Measurements from ENCODE around the gene NUP98. TPM values are rescaled to one million over a fixed set of nuclear protein-coding genes. Genes with fewer than 3 reads are reported as not detected.

The NUP98 gene
- total RNA-seq: 52.9 and 61.0 TPM in 2 replicates

DNA sequence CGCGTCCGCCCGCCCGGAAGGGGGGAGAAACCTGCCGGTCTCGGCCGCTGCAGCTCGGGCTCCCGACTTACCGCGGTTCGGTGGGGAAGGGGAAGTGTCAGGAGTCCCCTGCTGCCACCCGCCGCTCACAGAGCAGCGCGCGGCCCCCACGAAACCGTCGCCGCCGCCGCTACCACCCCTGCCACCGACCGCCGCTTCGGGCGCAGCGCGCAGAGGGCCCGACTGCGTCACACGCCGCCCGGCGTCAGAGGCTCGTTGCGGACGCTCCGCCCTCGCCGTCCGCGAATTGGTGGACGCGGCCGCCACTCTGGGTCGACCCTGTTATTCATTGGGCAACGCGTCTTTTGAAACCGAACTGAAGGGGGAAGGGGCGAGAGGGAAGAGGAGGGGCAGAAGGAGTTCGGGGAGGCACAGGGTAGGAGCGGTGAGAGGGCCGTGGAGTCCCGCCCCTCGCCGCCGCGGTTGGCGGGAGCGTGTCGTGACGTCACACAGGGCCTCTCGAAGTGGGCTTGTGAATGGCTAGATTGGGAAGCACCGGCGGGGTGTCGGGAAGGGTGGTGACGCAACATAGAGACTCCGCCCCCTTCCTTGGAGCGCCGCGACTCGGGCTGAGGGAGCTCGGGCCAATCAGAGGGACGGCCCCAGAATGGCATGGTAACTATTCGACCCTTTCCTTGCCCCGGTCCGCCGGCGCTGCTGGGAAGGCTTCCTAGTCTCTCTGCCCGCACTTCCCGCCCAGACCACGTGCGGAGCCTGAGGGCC is at the start of gene NUP98:
NUP98 (minus strand) TSS at position 226 of the 762 bp plus-strand sequence. CDS start 15,437 bp downstream, outside the sequence.

DNA sequence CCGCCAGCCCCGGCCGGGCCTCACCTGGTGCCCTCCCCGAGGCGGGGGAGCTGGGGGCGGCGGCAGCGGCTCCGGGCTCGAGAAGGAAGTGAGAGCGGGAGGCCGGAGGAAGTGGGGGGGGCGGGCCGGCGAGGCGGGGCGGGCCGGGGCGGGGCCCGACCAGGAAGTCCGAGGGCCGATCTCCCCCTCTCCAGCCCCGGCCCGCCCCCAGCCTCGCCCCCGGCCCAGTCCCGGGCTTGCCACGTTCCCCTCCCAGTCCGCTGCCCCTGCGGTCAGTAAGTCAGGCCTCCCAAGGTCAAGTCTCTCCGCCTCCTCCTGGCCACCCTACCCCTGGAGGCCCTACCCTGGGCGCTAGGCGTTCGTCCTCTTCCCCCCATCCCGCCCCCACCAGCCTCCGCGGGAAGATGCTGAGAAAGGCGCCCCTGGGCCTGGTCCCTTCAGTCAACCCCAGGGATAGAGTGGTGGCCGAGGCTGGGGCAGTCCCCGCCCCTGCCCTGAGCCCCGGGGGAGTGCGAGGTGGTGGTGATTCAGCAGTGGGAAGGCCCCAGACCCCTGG is 43.6 kb upstream of the NUP98 start, which contains the start of gene RHOG:
RHOG (minus strand) TSS at position 90 of the 556 bp plus-strand sequence. CDS start 12,821 bp downstream, outside the sequence.

DNA sequence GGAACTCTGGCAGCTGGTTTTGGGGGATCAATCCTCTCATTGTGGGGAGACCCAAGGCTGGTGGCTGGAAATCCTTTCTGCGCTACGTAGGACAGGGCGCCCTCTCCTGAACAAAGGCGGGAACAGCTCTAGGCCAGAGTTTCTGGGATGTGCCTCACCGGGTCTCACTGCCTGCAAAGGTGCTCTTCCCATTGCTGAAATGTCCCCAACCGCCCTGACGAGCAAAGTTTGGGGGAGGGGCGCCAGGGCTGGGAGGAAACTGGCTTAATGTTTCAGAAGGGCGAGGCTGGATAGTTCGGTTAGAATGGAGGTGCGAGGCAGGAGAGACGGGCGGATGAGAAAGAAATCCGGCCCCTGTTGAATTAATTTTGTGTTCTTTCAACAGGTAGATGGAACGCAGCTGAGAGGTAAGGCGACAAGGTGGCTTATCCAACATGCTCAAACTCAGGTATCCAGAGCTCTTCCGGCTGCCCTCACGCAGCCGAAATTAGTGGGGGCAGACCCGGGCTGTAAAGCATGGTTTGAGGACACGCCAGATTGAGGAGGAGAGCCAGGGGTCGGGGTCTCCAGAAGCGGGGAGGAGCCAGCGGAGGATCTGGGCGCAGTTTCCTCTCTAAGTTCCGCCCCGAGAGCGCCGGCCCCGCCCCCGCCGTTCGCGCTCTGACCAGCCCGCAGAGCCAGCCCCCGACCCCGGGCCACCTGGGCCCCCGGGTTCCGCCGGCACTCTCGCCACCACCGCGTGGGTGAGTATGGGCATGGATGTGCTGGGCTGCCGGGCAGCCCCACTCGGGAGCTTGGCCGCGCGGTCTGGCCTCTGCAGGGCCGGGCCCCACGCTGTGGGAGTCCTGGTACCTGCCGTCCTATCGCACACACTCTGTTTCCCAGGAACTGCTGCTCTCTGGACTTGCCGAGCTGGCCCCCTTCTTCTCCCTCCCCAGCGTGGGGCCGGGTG is 10.8 kb upstream of the NUP98 start, which contains the start of gene PGAP2:
PGAP2 (plus strand) TSS at position 652 of the 952 bp plus-strand sequence. CDS start 2,700 bp downstream, outside the sequence.

DNA sequence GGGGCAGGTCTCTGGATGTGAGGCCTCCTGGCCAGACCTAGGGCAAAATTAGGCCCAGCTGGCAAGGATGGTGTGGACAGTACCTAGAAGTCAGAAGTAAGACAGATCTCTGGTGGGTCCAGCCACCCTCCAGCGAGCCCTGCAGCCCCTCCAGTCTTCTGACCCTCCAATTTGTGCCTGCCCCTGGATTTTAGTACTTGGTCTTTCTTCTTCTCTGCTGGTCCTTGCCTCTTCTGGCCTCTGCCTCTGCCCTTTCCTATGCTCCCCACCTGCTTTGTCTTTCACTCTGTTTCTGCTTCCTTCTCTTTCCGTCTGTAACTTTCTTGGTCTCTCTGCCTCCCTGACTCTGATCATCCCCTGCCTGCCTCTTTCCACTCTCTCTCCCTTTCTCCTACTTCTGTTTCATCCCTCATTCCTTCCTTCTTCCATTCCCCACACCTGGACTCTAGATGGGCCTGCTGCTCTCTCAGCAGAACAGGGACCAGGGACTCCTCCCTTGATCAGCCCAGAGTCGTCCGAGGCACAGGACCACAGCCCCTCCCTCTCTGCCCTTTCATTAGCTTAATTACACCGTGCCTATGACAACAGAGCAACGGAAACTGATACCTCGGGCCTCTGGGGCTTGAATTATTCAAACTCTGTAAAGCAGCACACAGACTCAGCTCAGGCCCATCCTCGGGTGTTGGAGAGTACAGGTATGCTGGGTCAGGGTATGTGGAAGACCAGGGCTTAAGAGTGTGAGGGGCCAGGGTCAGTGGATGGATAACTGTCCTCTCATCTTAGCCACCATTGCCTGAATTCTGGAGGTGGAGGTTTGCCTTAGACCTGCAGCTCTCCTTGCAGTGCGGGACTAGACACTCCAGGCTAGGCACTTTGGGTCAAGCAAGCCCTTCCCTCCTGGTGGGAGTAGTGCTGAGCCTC is 125.8 kb downstream of the NUP98 start, which contains the start of gene CHRNA10:
CHRNA10 (minus strand) TSS at position 51 of the 921 bp plus-strand sequence. CDS start 72 bp downstream, outside the sequence.

DNA sequence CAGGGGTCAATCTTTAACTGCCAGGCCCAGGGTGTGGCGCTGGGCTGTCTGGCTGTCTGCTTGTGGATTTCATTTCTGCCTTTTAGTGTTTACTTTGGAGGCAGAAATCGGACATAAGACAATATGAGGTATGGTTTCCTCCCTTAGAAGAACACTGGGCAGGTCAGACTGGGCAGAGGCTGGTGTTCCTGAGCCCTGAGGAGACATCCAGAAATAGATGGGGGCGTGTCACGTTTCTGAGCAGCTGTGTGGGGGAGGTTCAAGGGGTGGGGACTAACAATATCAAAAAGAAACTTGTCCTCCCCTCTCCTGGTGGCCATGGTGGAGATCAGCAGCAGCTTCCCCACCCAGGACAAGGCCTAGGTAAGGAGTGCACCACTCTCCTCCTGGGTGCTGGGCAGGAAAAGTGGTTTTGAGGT is 152.5 kb downstream of the NUP98 start, which contains the start of gene ART1:
ART1 (plus strand) TSS at position 312 of the 419 bp plus-strand sequence. CDS start 14,086 bp downstream, outside the sequence.

DNA sequence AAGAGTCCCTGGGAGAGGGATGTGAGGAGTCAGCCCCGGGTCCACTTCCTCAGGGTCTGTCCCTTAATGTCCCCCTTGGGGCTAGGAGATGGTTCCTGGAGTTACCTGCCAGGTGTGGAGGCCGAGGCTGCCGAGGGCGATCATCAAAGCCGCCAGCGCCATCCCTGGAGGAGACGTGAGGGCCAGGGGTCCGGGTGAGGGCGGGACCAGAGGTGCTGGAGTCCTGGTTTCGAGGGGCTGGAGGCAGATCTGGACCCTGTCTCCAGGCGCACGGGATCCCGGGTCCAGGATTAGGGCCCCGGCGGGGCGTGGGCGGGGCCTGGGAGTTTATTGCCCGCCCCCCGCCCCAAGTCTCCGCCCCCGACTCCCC is 155.7 kb downstream of the NUP98 start, which contains the start of gene ART5:
ART5 (minus strand) TSS at position 292 of the 370 bp plus-strand sequence; CDS start at position 162, 130 bp downstream.

Other genes with a start within 250 kb of the NUP98 start
- gene ART5, start 155.6 kb downstream of the NUP98 start, total RNA-seq: 0.16 and 0.34 TPM in 2 replicates
- gene ART1, start 152.4 kb downstream of the NUP98 start, total RNA-seq: not detected in 2 replicates
- 0.43 and 0.47 TPM in 2 replicates for gene CHRNA10, start 126.2 kb downstream of the NUP98 start, total RNA-seq
- 11.7 and 17.2 TPM in 2 replicates for gene PGAP2, start 11.0 kb upstream of the NUP98 start, total RNA-seq
- gene RHOG, start 43.4 kb upstream of the NUP98 start, total RNA-seq: 7.2 and 8.4 TPM in 2 replicates
- 26.3 and 56.6 TPM in 2 replicates for gene STIM1, start 58.1 kb upstream of the NUP98 start, total RNA-seq